HG03095 (cell line): ENCODE measurements around the gene MPI.
"Not testable (repeated sequence)": the region's sequence is repeated elsewhere in the genome, so short reads cannot be mapped to it uniquely, and the experiment has no call there.

Source experiments
- ATAC-seq: cut with Tn5 transposase; IDR thresholded peaks from one replicate; pipeline ENCODE4 v1.9.1; 2021; ENCODE audit warnings: moderate library complexity; ENCODE audit not compliant: unreplicated experiment

MPI gene

GRCh38 chr15:74928771-74929198 lies 38.9 kb downstream of the MPI start:
- ATAC-seq: no peak

DNA sequence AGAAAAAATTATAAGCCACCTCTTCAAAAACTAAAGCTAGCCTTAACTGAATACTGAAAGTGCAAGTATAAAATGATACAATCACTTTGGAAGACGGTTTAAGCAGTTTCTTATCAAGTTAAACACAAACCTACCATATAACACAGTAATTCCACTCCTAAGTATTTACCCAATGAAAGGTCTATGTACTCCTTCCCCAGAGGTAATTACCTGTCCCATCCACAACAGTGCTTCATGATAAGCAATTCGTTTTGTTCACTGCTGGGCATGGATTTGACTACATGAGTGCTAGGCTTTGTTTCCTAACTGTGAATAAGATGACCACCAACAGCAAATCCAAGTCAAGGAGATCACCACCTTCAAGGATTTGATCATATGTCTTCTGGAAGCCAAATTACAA lies 43.7 kb downstream of the MPI start:
- no peak for ATAC-seq

GRCh38 chr15:74935193-74935592 lies 45.4 kb downstream of the MPI start:
- ATAC-seq: not testable (repeated sequence)

DNA sequence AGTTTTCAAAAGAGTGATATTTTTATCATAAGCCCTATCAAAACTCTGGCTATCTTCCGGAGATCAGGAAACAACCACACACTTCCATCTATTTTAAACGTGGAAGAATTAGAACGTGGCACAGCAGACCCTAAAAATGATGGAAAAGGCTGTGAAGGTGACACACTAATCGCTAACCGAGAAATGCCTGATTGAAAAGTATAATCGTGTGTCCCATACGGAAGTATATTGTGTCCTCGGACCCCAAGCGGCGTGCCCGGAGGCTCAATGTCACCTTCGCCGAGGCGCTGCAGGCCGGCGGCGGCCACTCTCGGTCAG lies 47.4 kb downstream of the MPI start:
- ATAC-seq: no peak

DNA sequence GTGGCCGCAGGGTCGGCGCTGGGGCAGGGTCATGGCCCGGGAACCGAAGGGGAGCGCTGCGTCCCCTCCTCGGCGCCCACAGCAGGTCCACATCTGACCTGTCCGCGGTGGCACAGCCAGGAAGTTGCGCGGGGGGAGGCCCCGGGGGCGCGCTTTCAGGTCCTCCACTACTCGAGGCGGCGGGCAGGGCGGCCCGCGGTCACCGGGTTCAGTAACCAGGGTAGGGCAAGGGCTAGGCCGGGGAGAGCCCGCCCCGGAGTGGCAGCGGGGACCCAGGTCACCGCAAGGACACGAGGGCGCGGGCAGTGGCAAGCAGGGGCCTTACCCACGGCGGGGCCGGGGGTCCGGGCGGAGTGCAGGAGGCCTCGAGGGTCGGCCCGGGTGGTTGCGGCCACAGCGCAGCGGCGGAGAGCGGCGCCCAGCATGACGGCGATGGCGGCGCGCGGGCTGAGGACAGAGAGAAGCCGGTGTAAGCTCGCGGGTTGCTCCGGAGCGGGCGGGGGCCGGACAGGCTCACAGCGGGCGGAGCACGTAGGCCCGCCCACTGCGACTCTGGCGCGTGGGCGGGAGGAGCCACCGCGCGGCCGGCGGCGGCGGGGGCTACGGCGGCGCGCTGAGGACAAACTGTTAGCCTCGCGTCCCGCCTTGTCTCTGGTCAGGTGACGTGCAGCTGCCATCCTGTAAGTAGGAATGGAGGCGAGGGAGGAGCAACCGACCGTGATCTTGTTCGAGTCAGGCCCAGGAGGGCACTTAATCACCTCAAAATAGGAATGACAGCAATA lies 47.9 kb downstream of the MPI start, which contains the start of gene COX5A:
Gene COX5A, minus strand, starts transcription at position 484 of the 782 bp plus-strand sequence. Its CDS starts 59 bp downstream, at position 425.
- peak; percentile 84 for ATAC-seq

DNA sequence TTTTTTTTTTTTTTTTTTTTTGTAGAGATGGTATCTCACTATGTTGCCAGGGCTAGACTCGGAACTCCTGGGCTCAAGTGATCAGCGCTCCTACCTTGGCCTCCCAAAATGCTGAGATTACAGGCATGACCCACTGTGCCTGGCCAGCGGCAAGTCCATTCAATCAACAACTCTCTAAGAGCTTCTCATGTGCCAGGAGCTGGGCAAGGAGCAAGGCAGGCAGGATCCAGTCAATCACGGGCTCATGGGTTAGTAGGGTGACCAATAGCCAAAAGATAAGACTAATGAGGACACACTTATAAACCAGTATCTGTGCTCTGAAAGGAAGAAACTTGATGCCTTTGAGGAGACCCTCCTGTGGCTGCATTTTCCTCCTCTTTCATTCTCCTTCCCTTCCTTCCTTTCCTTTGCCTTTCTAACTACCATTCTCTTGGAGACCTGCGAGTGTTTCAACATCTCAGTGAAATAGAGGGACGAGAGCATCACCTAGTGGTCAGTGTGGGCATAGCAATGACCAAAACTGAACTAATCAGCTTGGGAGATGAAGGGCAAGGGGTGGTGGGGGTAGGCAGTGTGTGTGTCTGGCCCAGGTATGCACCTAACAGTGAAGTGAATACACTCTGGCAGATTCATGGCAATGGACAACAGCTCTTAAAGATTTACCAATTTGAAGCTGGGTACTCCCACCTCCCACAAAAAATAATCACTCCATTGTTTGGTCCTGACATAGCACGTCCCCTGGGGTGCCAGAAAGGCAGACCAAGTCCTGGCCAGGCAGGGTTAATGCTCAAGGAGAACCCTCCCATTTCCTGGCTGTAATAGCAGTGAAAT lies 60.5 kb downstream of the MPI start:
- ATAC-seq: no peak

DNA sequence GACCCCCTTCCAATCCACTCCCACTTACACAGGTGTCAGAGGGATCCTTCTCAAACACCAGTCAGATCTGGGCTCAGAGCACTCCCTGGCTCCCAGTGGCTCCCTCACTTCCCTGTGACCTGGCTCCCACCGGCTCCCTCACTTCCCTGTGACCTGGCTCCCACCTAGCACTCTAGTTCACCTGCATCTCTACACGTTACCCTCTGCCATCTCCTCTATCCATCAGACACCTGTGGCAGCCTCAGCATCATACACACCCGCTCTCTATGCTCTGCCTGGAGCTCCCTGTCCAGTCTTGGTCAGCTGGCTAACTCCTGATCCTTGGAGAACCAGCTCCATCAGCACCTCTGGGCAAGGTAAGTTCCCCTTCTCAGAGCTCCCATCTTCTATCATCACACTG lies 61.2 kb downstream of the MPI start:
- no peak for ATAC-seq
